ENCODE measurements around the gene LEO1.

The LEO1 gene

GRCh38 chr15:51973775-51974174, 2.2 kb upstream of the LEO1 start:
- DNase-seq (ENCODE audit: low read depth in 2 of 2) = no peak
- no peak overlapping the region for H3K4me3 ChIP-seq (replicated peaks in 1 of 2; ENCODE audit: low read depth in 2 of 2, low read length in 2 of 2)
- no peak for TF ChIP-seq CTCF (IDR thresholded peaks at IDR 0.05; ENCODE audit: low read depth, low read length)

- no peak for TF ChIP-seq CTCF (IDR thresholded peaks at IDR 0.05; ENCODE audit: low read depth, low read length)
- no peak overlapping the region for H3K4me3 ChIP-seq (replicated peaks in 1 of 2; ENCODE audit: low read depth in 2 of 2, low read length in 2 of 2)
- DNase-seq (ENCODE audit: low read depth in 2 of 2) = no peak
Observed at GRCh38 chr15:51973220-51973619, 1.6 kb upstream of the LEO1 start.

GRCh38 chr15:51971032-51971374, 575 bp downstream of the LEO1 start:
- DNase-seq (ENCODE audit: low read depth in 2 of 2) = no peak
- H3K4me3 ChIP-seq (replicated peaks in 1 of 2; ENCODE audit: low read depth in 2 of 2, low read length in 2 of 2) = peak overlapping the region; percentile 94 to 97
- TF ChIP-seq CTCF (IDR thresholded peaks at IDR 0.05; ENCODE audit: low read depth, low read length) = no peak

GRCh38 chr15:51970132-51970817, 1.3 kb downstream of the LEO1 start:
- peak overlapping the region; percentile 94 to 97 for H3K4me3 ChIP-seq (replicated peaks in 1 of 2; ENCODE audit: low read depth in 2 of 2, low read length in 2 of 2)
- DNase-seq (ENCODE audit: low read depth in 2 of 2) = peak in 1 of 2 donors; percentile 9

GRCh38 chr15:51969728-51970127, 1.9 kb downstream of the LEO1 start:
- DNase-seq (ENCODE audit: low read depth in 2 of 2) = peak in 1 of 2 donors; percentile 16
- TF ChIP-seq CTCF (IDR thresholded peaks at IDR 0.05; ENCODE audit: low read depth, low read length) = no peak
- H3K4me3 ChIP-seq (replicated peaks in 1 of 2; ENCODE audit: low read depth in 2 of 2, low read length in 2 of 2) = no peak overlapping the region

More at GRCh38 chr15:51970132-51970817, 1.3 kb downstream of the LEO1 start:
- TF ChIP-seq CTCF (IDR thresholded peaks at IDR 0.05; ENCODE audit: low read depth, low read length) = no peak

GRCh38 chr15:51967583-51967982, 4.0 kb downstream of the LEO1 start:
- DNase-seq (ENCODE audit: low read depth in 2 of 2) = no peak

More at GRCh38 chr15:51967583-51967982, 4.0 kb downstream of the LEO1 start:
- no peak for TF ChIP-seq CTCF (IDR thresholded peaks at IDR 0.05; ENCODE audit: low read depth, low read length)
- no peak overlapping the region for H3K4me3 ChIP-seq (replicated peaks in 1 of 2; ENCODE audit: low read depth in 2 of 2, low read length in 2 of 2)

All from cardiac fibroblast (primary cell).